Type B pancreatic cell (in vitro differentiated cells): ENCODE results near the gene FJX1. TPM values are rescaled to one million over a fixed set of nuclear protein-coding genes. Genes with fewer than 3 reads are reported as not detected.

Experiments
- DNase-seq: peaks from one replicate; pipeline ENCODE4 v3.0.0; 2021; ENCODE audit warnings: mixed read lengths; ENCODE audit not compliant: unreplicated experiment; ENCODE audit errors: extremely low spot score
- H3K27ac Mint-ChIP-seq: 2 replicates; pipeline ENCODE4 v1.8.0; 2021; ENCODE audit warnings: mild to moderate bottlenecking, mixed read lengths
- H3K27me3 Mint-ChIP-seq: 2 replicates; pipeline ENCODE4 v1.8.0; 2021; ENCODE audit warnings: mixed read lengths
- H3K36me3 Mint-ChIP-seq: 2 replicates; pipeline ENCODE4 v1.8.0; 2021; ENCODE audit warnings: mixed read lengths
- H3K4me1 Mint-ChIP-seq: one replicate; pipeline ENCODE4 v1.8.0; 2021; ENCODE audit warnings: mixed read lengths; ENCODE audit not compliant: unreplicated experiment
- H3K4me3 Mint-ChIP-seq: 2 replicates; pipeline ENCODE4 v1.8.0; 2021; ENCODE audit warnings: mild to moderate bottlenecking, mixed read lengths
- H3K9me3 Mint-ChIP-seq: 2 replicates; pipeline ENCODE4 v1.8.0; 2021; ENCODE audit warnings: mixed read lengths
- CTCF ChIP-seq: fragments of 200-600 bp; sonication (generic); conservative IDR thresholded peaks from 2 replicates; pipeline ENCODE4 v1.5.0; 2021; ENCODE audit warnings: antibody characterized with exemption, mild to moderate bottlenecking
- long read RNA-seq: library from polyadenylated mRNA; unstranded; transcript quantifications from one replicate; pipeline ENCODE4 v2.0.0, GENCODE V29; 2020
- total RNA-seq: library from RNA; stranded (reverse); gene quantifications from 2 replicates; pipeline ENCODE4 v1.2.1, GENCODE V29; 2021; ENCODE audit warnings: low replicate concordance

Gene FJX1
- 7.8 and 38.8 TPM in 2 replicates for total RNA-seq
- long read RNA-seq, partial matches to known transcripts = 0 of 1 reads
- long read RNA-seq, other reads (novel, unspliced or antisense) = 0 of 1 reads

GRCh38 chr11:35617687-35618496, at the start of gene FJX1:
Gene FJX1 (plus strand): TSS chr11:35618460. CDS start chr11:35618637, 177 bp downstream.
- TF ChIP-seq CTCF = no peak
- no peaks in the 10 kb centered on the region for H3K36me3 Mint-ChIP-seq
- H3K27me3 Mint-ChIP-seq = peaks cover 19% of the 10 kb centered on the region
- H3K9me3 Mint-ChIP-seq = no peaks in the 10 kb centered on the region
- peak; percentile 82 for DNase-seq
- H3K4me1 Mint-ChIP-seq = peaks cover 39% of the 10 kb centered on the region
- H3K4me3 Mint-ChIP-seq = peak within 1 kb of the TSS; percentile 94
- peak within 1 kb of the TSS; percentile 85 for H3K27ac Mint-ChIP-seq

- Mint-ChIP-seq H3K27ac (no peak overlapping the region), H3K9me3 (peaks cover 17% of the 10 kb centered on the region), H3K4me1 (no peaks in the 10 kb centered on the region), H3K36me3 (no peaks in the 10 kb centered on the region), H3K27me3 (peaks cover 29% of the 10 kb centered on the region), H3K4me3 (no peak overlapping the region)
- no peak for TF ChIP-seq CTCF
- DNase-seq = no peak
Observed at GRCh38 chr11:35571696-35572095, 46.6 kb upstream of the FJX1 start.

GRCh38 chr11:35579557-35580396, 38.5 kb upstream of the FJX1 start:
- no peak for TF ChIP-seq CTCF
- peak overlapping the region; percentile 53 for H3K27ac Mint-ChIP-seq
- DNase-seq = no peak
- no peak overlapping the region for H3K4me3 Mint-ChIP-seq
- no peaks in the 10 kb centered on the region for H3K36me3 Mint-ChIP-seq
- peaks cover 6% of the 10 kb centered on the region for H3K9me3 Mint-ChIP-seq
- H3K27me3 Mint-ChIP-seq = peaks cover 18% of the 10 kb centered on the region
- peaks cover 16% of the 10 kb centered on the region for H3K4me1 Mint-ChIP-seq

- Mint-ChIP-seq H3K27ac (no peak overlapping the region), H3K36me3 (no peaks in the 10 kb centered on the region), H3K9me3 (peaks cover 6% of the 10 kb centered on the region), H3K4me3 (no peak overlapping the region), H3K27me3 (peaks cover 20% of the 10 kb centered on the region), H3K4me1 (peaks cover 19% of the 10 kb centered on the region)
- TF ChIP-seq CTCF = no peak
- DNase-seq = no peak
Observed at GRCh38 chr11:35580397-35580781, 37.9 kb upstream of the FJX1 start.

- H3K27me3 Mint-ChIP-seq = peaks cover 21% of the 10 kb centered on the region
- no peak overlapping the region for H3K4me3 Mint-ChIP-seq
- no peak overlapping the region for H3K27ac Mint-ChIP-seq
- no peak for TF ChIP-seq CTCF
- no peaks in the 10 kb centered on the region for H3K9me3 Mint-ChIP-seq
- no peaks in the 10 kb centered on the region for H3K36me3 Mint-ChIP-seq
- DNase-seq = no peak
- peaks cover 24% of the 10 kb centered on the region for H3K4me1 Mint-ChIP-seq
Observed at GRCh38 chr11:35582033-35582432, 36.2 kb upstream of the FJX1 start.
